HL-60/S4 treated with retinoic acid at 250 ng/mL for 4 days and 3 days (cell line): ENCODE measurements around the gene ZNF609.
"Not testable (repeated sequence)": the region's sequence is repeated elsewhere in the genome, so short reads cannot be mapped to it uniquely, and the experiment has no call there.

Experiments
- in situ Hi-C: fragments of 300-500 bp; cut with MboI; formaldehyde crosslinking; loops from 2 replicates; pipeline ENCODE4 v1.7.0; 2022; ENCODE audit warnings: low sequenced_read_pairs

Gene ZNF609

GRCh38 chr15:64572856-64573255 is 112.5 kb downstream of the ZNF609 start:
- in situ Hi-C loops = no loop called here

- in situ Hi-C loops = no loop called here
Observed at GRCh38 chr15:64574301-64575017, 114.1 kb downstream of the ZNF609 start.

GRCh38 chr15:64580696-64581407 is 120.5 kb downstream of the ZNF609 start:
- in situ Hi-C loops = no loop called here

GRCh38 chr15:64581408-64581761 is 121.0 kb downstream of the ZNF609 start:
- in situ Hi-C loops = no loop called here

GRCh38 chr15:64582202-64582601 is 121.8 kb downstream of the ZNF609 start:
- in situ Hi-C loops = no loop called here

GRCh38 chr15:64583519-64583918 is 123.1 kb downstream of the ZNF609 start:
- in situ Hi-C loops = no loop called here

- in situ Hi-C loops = no loop called here
Observed at GRCh38 chr15:64583983-64584382, 123.6 kb downstream of the ZNF609 start.

GRCh38 chr15:64586259-64586870 is 126.0 kb downstream of the ZNF609 start:
- in situ Hi-C loops = no loop called here

- in situ Hi-C loops = no loop called here
Observed at GRCh38 chr15:64586984-64587383, 126.6 kb downstream of the ZNF609 start.

- in situ Hi-C loops = no loop called here
Observed at GRCh38 chr15:64589435-64590084, 129.2 kb downstream of the ZNF609 start.

GRCh38 chr15:64592845-64593244 is 132.5 kb downstream of the ZNF609 start:
- in situ Hi-C loops = not testable (repeated sequence)

GRCh38 chr15:64596701-64597476 is 136.5 kb downstream of the ZNF609 start:
- in situ Hi-C loops = no loop called here

GRCh38 chr15:64597477-64597822 is 137.1 kb downstream of the ZNF609 start:
- in situ Hi-C loops = no loop called here

GRCh38 chr15:64599226-64599625 is 138.8 kb downstream of the ZNF609 start:
- in situ Hi-C loops = no loop called here

GRCh38 chr15:64599716-64600115 is 139.3 kb downstream of the ZNF609 start:
- in situ Hi-C loops = no loop called here

GRCh38 chr15:64600794-64601193 is 140.4 kb downstream of the ZNF609 start:
- in situ Hi-C loops = no loop called here

GRCh38 chr15:64604319-64604718 is 143.9 kb downstream of the ZNF609 start:
- in situ Hi-C loops = no loop called here

- in situ Hi-C loops = not testable (repeated sequence)
Observed at GRCh38 chr15:64607416-64607815, 147.0 kb downstream of the ZNF609 start.

- in situ Hi-C loops = no loop called here
Observed at GRCh38 chr15:64610257-64610919, 150.0 kb downstream of the ZNF609 start.

GRCh38 chr15:64611085-64611725 is 150.8 kb downstream of the ZNF609 start:
- in situ Hi-C loops = no loop called here
